ENCODE data around the gene ATP7A. TPM values are rescaled to one million over a fixed set of nuclear protein-coding genes. Genes with fewer than 3 reads are reported as not detected.
"Not testable (repeated sequence)": the region's sequence is repeated elsewhere in the genome, so short reads cannot be mapped to it uniquely, and the experiment has no call there.

The ATP7A gene
- polyA plus RNA-seq, 10 donors: 7.5 to 10.0 (median 8.7) TPM

- not testable (repeated sequence) for DNase-seq
Observed at GRCh38 chrX:77945031-77945430, 34.5 kb downstream of the ATP7A start.

GRCh38 chrX:77945910-77946545 is 35.5 kb downstream of the ATP7A start:
- no peak for DNase-seq

GRCh38 chrX:77946571-77946970 is 36.1 kb downstream of the ATP7A start:
- no peak for DNase-seq

- no peak for DNase-seq
Observed at GRCh38 chrX:77949840-77950239, 39.3 kb downstream of the ATP7A start.

- DNase-seq: no peak
Observed at GRCh38 chrX:77952173-77952572, 41.7 kb downstream of the ATP7A start.

- no peak for DNase-seq
Observed at GRCh38 chrX:77953302-77953701, 42.8 kb downstream of the ATP7A start.

GRCh38 chrX:77953708-77954107 is 43.2 kb downstream of the ATP7A start:
- no peak for DNase-seq

GRCh38 chrX:77960567-77960966 is 50.1 kb downstream of the ATP7A start:
- DNase-seq: no peak

- DNase-seq: no peak
Observed at GRCh38 chrX:77961063-77961462, 50.6 kb downstream of the ATP7A start.

GRCh38 chrX:77962068-77962902 is 51.8 kb downstream of the ATP7A start:
- DNase-seq: no peak

GRCh38 chrX:77966361-77966760 is 55.9 kb downstream of the ATP7A start:
- DNase-seq: no peak

- DNase-seq: no peak
Observed at GRCh38 chrX:77967631-77968030, 57.1 kb downstream of the ATP7A start.

- no peak for DNase-seq
Observed at GRCh38 chrX:77969538-77969937, 59.0 kb downstream of the ATP7A start, which contains the start of gene PGAM4. Gene PGAM4, minus strand, starts transcription at chrX:77969638. Its CDS starts 0 bp downstream, at chrX:77969638.

- DNase-seq: no peak
Observed at GRCh38 chrX:77975755-77976154, 65.3 kb downstream of the ATP7A start.

GRCh38 chrX:77977095-77977494 is 66.6 kb downstream of the ATP7A start:
- no peak for DNase-seq

- no peak for DNase-seq
Observed at GRCh38 chrX:77977518-77977917, 67.0 kb downstream of the ATP7A start.

GRCh38 chrX:77979870-77980269 is 69.4 kb downstream of the ATP7A start:
- no peak for DNase-seq

- no peak for DNase-seq
Observed at GRCh38 chrX:78011846-78012245, 101.4 kb downstream of the ATP7A start.

GRCh38 chrX:78019586-78020483 is 109.3 kb downstream of the ATP7A start:
- no peak for DNase-seq

GRCh38 chrX:78024349-78025059 is 114.0 kb downstream of the ATP7A start:
- DNase-seq: no peak

- no peak for DNase-seq
Observed at GRCh38 chrX:78027798-78028197, 117.3 kb downstream of the ATP7A start.

- DNase-seq: peak; percentile 0 to 26 (median 15)
Observed at GRCh38 chrX:78029663-78030062, 119.2 kb downstream of the ATP7A start.
